Midbrain (tissue), 1 donor: ENCODE data around the gene IL1R2.
A peak's percentile ranks its signal among the peaks of the same experiment; 100 is the strongest.
"Not testable (repeated sequence)": the region's sequence is repeated elsewhere in the genome, so short reads cannot be mapped to it uniquely, and the experiment has no call there.

Experiments
- DNase-seq: peaks from one replicate; lab custom pipeline; 2025; lab: John Stamatoyannopoulos, UW

Gene IL1R2

GRCh38 chr2:101998896-101999789, 7.4 kb downstream of the IL1R2 start:
- DNase-seq: no peak

GRCh38 chr2:102000012-102000411, 8.3 kb downstream of the IL1R2 start:
- no peak for DNase-seq

- no peak for DNase-seq
Measured at GRCh38 chr2:102000813-102001766, 9.3 kb downstream of the IL1R2 start.

GRCh38 chr2:102001767-102002142, 10.0 kb downstream of the IL1R2 start:
- no peak for DNase-seq

- DNase-seq: no peak
Measured at GRCh38 chr2:102002228-102002627, 10.5 kb downstream of the IL1R2 start.

- not testable (repeated sequence) for DNase-seq
Measured at GRCh38 chr2:102002909-102003308, 11.1 kb downstream of the IL1R2 start.

- no peak for DNase-seq
Measured at GRCh38 chr2:102003696-102004095, 11.9 kb downstream of the IL1R2 start.

GRCh38 chr2:102004581-102004980, 12.8 kb downstream of the IL1R2 start:
- no peak for DNase-seq

- no peak for DNase-seq
Measured at GRCh38 chr2:102005449-102005848, 13.7 kb downstream of the IL1R2 start.

GRCh38 chr2:102005989-102006885, 14.5 kb downstream of the IL1R2 start:
- DNase-seq: peak; percentile 26

- DNase-seq: no peak
Measured at GRCh38 chr2:102006886-102007278, 15.1 kb downstream of the IL1R2 start.

- no peak for DNase-seq
Measured at GRCh38 chr2:102008490-102008889, 16.7 kb downstream of the IL1R2 start.

- no peak for DNase-seq
Measured at GRCh38 chr2:102009557-102009956, 17.8 kb downstream of the IL1R2 start.

GRCh38 chr2:102010902-102011301, 19.1 kb downstream of the IL1R2 start:
- no peak for DNase-seq

GRCh38 chr2:102012061-102012614, 20.4 kb downstream of the IL1R2 start:
- DNase-seq: no peak

GRCh38 chr2:102013206-102014040, 21.7 kb downstream of the IL1R2 start:
- DNase-seq: no peak

GRCh38 chr2:102014041-102014345, 22.2 kb downstream of the IL1R2 start:
- no peak for DNase-seq

- no peak for DNase-seq
Measured at GRCh38 chr2:102015399-102015798, 23.6 kb downstream of the IL1R2 start.

GRCh38 chr2:102016399-102016955, 24.7 kb downstream of the IL1R2 start:
- no peak for DNase-seq

GRCh38 chr2:102018823-102019445, 27.2 kb downstream of the IL1R2 start:
- DNase-seq: no peak
